Uterus (tissue), 4 donors: ENCODE data around the gene LYZL4. TPM values are rescaled to one million over a fixed set of nuclear protein-coding genes. Genes with fewer than 3 reads are reported as not detected.

Experiments used
- DNase-seq, 2 donors: peaks; one replicate each; pipeline ENCODE4 v3.0.0-alpha.2; 2019 to 2020
- H3K27ac ChIP-seq, 2 donors: fragments of 200-600 bp; sonication (generic); 1 replicate in 1 of 2; 2 replicates in 1 of 2; pipeline ENCODE4 v1.5.1; 2016 to 2018
- H3K27me3 ChIP-seq, 2 donors: fragments of 200-600 bp; sonication (generic); one replicate each; pipeline ENCODE4 v1.5.1; 2018 to 2019; ENCODE audit warnings: control low read depth in 1 of 2
- H3K36me3 ChIP-seq, 2 donors: fragments of 200-600 bp; sonication (generic); one replicate each; pipeline ENCODE4 v1.5.1; 2019; ENCODE audit warnings: control low read depth in 1 of 2
- H3K4me1 ChIP-seq, 2 donors: fragments of 200-600 bp; sonication (generic); one replicate each; pipeline ENCODE4 v1.5.1; 2018 to 2019; ENCODE audit warnings: control low read depth in 1 of 2
- H3K4me3 ChIP-seq, 2 donors: fragments of 200-600 bp; sonication (generic); 1 replicate in 1 of 2; 2 replicates in 1 of 2; pipeline ENCODE4 v1.5.1; 2018 to 2019; ENCODE audit warnings: mild to moderate bottlenecking in 1 of 2
- H3K9me3 ChIP-seq, 2 donors: fragments of 200-600 bp; sonication (generic); one replicate each; pipeline ENCODE4 v1.5.1; 2019; ENCODE audit warnings: control low read depth in 1 of 2
- CTCF ChIP-seq, 4 experiments: fragments of 200-600 bp in 2 of 4; fragments of 450-650 bp in 2 of 4; sonication (generic) in 2 of 4; IDR thresholded peaks; one replicate each; pipeline ENCODE4 v1.5.1; 2016 to 2019; ENCODE audit warnings: antibody characterized with exemption in 4 of 4, mild to moderate bottlenecking in 2 of 4, moderate library complexity in 1 of 4
- POLR2A ChIP-seq, 2 donors: fragments of 450-650 bp; IDR thresholded peaks; one replicate each; pipeline ENCODE4 v1.6.1; 2016; ENCODE audit warnings: antibody characterized with exemption in 2 of 2, mild to moderate bottlenecking in 1 of 2, moderate library complexity in 1 of 2
- intact Hi-C: fragments of 100-400 bp; cut with DNase I; formaldehyde crosslinking; loops from one replicate; pipeline ENCODE4 v1.15.1; 2023; ENCODE audit warnings: low total_unique reads
- total RNA-seq, 4 donors: library from RNA; depleted of rRNA in 3 of 4; stranded (reverse); fragments of >200 nt in 3 of 4; gene quantifications; one replicate each; pipeline versions ENCODE4 v1.1.0 to v1.2.4, GENCODE V29; 2014 to 2023
- donor health status: DM: yes; HTN: yes; CAD: no.

The LYZL4 gene
- total RNA-seq, 4 donors from 2014 or later, result not detected

DNA sequence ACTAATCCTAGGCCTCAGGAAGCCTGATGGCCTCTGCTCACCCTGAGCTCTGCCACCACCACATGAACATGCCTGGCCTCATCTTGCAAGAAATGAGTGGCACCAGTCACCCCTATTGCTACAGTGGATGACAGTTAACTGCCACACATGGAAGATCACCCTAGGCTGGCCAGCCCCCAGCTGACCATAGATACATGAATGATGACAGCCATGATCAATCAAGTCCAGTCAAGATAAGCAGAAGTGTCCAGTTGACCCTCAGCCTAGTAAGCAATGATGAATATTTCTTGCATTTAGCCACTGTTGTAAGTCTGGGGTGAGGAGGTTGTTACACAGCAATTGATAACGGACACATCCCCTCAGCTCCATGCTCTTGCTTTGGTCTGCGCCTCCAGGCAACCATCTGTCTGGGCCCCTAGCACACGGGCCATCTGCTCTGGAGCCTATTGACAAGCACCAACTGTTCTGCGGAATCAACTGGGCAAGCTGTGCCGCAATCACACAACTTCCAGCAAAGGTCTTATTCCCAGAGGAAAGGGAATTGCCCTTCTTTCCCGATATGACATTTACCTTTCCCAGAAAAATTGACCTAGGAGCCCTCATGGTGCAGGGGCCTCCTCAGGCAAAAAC, 2.2 kb upstream of the LYZL4 start:
- Histone ChIP-seq H3K9me3 (no peaks in the 10 kb centered on the region), H3K27me3 (no peaks in the 10 kb centered on the region), H3K4me1 (no peaks in the 10 kb centered on the region), H3K36me3 (no peaks in the 10 kb centered on the region), H3K27ac (no peak overlapping the region), H3K4me3 (no peak overlapping the region)
- DNase-seq, result no peak
- TF ChIP-seq POLR2A (IDR thresholded peaks at IDR 0.05), result no peak
- no peak for TF ChIP-seq CTCF (IDR thresholded peaks at IDR 0.05)
- intact Hi-C loops, result no loop called here

DNA sequence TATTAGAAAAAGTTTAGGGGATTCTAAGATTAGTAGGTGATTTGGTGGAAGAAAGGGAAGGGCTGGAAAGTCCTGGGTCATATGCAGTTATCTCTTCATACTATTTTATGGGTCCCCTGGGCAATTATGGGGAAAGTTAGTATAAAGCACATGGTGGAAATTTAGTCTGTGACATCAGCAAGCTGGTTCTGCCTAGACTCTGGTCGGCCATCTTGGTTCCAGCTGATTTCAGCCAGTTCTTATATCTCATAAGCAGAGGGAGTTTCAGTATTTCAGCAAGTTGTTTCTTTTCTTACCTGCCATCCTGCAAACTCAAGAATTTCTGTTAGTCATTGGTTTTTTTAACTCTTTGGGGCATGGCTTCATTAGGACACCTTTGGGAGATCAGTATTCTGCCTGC, 1.0 kb upstream of the LYZL4 start:
- no peak for DNase-seq
- H3K9me3 ChIP-seq, result no peaks in the 10 kb centered on the region
- H3K4me3 ChIP-seq, result no peak overlapping the region
- H3K4me1 ChIP-seq, result no peaks in the 10 kb centered on the region
- no peaks in the 10 kb centered on the region for H3K27me3 ChIP-seq
- no peak for TF ChIP-seq CTCF (IDR thresholded peaks at IDR 0.05)
- TF ChIP-seq POLR2A (IDR thresholded peaks at IDR 0.05), result no peak
- intact Hi-C loops, result no loop called here
- H3K27ac ChIP-seq, result no peak overlapping the region
- H3K36me3 ChIP-seq, result no peaks in the 10 kb centered on the region

DNA sequence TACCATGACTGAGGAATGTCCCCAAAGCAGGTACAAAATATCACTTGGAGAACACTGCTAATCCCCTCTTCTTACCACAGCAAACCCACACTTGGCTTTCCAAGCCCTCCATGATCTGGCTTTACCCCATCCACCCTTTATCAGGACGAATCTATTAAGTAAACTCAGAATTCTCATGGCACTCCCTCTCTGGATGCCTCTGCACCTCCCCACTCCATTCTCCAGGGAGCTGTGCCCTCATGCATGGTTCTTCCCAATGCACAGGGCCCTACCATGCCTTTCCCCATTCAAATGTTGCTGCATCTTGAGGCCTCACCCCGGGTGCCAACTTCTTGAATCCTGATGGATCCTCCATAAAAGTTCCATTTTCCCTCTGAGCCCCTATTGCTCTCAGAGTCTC, 2.3 kb downstream of the LYZL4 start:
- no peak for TF ChIP-seq POLR2A (IDR thresholded peaks at IDR 0.05)
- TF ChIP-seq CTCF (IDR thresholded peaks at IDR 0.05), result no peak
- Histone ChIP-seq H3K4me3 (no peak overlapping the region), H3K27ac (no peak overlapping the region), H3K27me3 (no peaks in the 10 kb centered on the region), H3K4me1 (no peaks in the 10 kb centered on the region), H3K9me3 (no peaks in the 10 kb centered on the region), H3K36me3 (no peaks in the 10 kb centered on the region)
- no peak for DNase-seq
- intact Hi-C loops, result no loop called here

DNA sequence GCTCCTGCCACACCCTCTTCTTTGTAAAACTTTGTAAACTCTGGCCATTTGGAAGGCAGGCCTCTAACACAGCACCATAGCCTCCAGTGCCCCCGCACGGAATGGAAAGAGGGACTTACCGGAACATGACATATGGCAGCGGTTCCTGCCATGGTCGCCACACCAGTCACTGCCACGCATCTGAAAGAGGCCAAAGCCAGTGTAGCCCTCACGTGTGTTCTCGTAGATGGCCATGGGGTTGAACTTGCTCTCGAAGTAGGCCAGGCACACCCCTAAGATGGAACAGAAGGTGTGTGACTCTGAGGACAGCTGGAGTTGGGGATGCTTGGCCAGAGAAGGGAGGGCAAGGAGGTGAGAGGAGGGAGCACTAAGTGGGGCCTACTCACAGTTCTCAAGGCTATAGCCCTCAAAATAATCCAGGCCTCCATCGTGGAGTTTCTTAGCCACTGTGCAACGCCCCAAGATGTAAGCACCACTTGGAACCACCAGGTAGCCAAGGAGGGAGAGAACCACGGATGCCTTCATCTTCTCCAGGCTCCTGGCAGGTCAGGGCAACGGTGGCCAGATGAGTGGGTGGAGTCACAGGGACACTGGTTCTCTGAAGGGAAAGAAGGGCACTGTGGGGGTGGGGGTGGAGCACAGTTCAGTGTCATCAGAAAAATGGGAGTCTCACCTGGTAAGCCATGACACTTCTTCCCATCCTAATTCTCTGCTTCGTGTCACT, 3.5 kb downstream of the LYZL4 start:
- H3K4me1 ChIP-seq, result no peaks in the 10 kb centered on the region
- H3K36me3 ChIP-seq, result no peaks in the 10 kb centered on the region
- no peaks in the 10 kb centered on the region for H3K27me3 ChIP-seq
- no peaks in the 10 kb centered on the region for H3K9me3 ChIP-seq
- intact Hi-C loops, result no loop called here
- no peak for DNase-seq
- no peak overlapping the region for H3K27ac ChIP-seq
- TF ChIP-seq POLR2A (IDR thresholded peaks at IDR 0.05), result no peak
- no peak for TF ChIP-seq CTCF (IDR thresholded peaks at IDR 0.05)
- H3K4me3 ChIP-seq, result no peak overlapping the region

- no peak for TF ChIP-seq POLR2A (IDR thresholded peaks at IDR 0.05)
- no peak for TF ChIP-seq CTCF (IDR thresholded peaks at IDR 0.05)
- Histone ChIP-seq H3K4me3 (no peak overlapping the region), H3K27ac (no peak overlapping the region), H3K4me1 (no peaks in the 10 kb centered on the region), H3K36me3 (no peaks in the 10 kb centered on the region), H3K9me3 (no peaks in the 10 kb centered on the region), H3K27me3 (no peaks in the 10 kb centered on the region)
- no peak for DNase-seq
- intact Hi-C loops, result no loop called here
These were observed 4.6 kb downstream of the LYZL4 start for GRCh38 chr3:42405857-42406256.
